EL (cell line): Measurements from ENCODE around the gene CUL1.
"Not testable (repeated sequence)": the region's sequence is repeated elsewhere in the genome, so short reads cannot be mapped to it uniquely, and the experiment has no call there.

Experiments
- DNase-seq: peaks from one replicate; pipeline ENCODE4 v3.0.0-alpha.2; 2016

CUL1 gene

DNA sequence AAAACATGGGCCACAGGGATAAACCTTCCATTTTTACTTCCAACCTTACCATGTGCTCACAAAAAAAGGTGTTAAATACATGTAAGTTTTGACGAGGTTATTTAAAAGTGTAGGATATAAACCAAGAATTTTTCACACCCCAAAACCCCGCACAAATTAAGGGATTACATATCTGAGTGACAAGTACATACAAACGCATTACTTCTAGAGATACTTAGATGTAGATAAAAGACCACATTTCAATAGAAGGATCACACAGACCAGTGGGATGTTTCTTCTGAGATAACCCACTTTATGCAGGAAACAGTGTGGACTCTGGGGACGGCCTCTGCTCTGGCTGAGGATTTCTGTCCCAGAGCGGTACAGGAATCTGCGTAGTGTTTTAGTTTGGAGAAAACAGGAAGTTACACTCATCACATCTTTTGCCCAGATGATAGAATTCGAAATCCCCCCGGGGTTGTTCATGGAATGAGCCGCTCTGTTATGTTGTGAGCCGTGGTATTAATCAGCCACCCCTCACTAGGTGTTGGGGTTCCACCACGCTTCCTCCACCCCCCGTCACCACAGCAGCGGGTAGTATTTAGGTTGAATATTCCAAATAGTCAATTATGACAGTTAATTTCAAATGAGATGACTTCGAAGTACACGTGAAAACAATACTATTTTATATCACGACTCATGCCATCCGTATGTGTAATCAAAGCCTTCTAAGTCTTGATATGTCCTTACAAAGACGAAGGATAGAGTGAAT lies 1.3 kb upstream of the CUL1 start:
- peak; percentile 78 for DNase-seq

DNA sequence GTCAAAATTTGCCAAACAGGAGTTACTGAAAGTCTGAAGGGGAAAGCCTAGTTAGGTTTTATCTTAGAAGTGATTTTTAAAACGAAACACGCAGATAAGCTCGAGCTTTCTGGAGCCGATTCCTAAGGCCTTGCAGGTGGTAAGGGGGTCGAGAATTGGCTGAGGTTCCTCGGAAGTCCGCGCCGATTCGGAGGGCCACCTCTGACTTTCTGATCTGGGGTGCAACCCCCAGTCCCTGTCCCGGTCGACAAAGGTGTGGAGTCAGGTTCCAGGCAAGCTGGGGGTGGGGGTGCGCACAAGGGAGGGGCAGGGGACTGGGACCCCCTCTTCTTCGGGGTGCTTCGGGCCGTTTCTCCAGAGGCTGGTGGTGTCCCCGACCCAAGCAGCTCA lies 701 bp upstream of the CUL1 start:
- no peak for DNase-seq

DNA sequence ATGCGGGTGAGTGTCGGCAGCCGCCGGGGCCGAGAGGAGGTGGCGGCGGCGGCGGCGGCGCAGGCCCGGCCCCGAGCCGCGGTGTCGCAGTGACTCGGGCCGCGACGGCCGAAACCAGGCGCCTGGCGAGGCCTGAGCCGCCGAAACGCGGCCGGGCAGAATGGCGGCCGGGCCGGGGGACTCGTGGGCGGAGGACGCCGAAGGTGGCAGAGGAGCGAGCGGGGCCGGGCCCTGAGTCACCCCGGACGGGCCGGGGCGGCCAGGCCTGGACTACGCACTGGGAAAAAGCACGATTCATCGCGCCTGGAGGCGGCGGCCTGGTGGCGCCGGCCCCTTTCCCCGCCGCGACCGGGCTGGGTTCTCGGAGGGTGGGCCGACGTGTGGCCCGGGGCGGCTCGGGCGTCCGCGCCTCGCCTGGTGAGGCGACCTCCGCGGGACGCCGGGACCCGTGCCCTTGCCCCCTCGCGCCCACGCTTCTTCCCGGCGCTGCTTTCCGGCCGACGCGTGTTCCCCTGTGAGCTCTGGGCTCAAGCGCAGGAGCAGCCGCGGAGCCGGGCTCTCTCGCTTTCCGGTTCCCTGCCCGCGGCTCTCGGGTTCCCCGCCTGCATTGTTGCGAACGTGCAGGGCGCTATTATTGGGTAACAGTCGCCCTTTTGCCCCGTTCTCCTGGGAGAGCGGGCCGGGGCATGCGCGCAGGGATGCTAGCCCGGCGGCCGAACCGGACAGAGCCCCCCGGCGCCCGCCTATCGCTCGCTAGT lies 500 bp downstream of the CUL1 start:
- DNase-seq = peak; percentile 60

DNA sequence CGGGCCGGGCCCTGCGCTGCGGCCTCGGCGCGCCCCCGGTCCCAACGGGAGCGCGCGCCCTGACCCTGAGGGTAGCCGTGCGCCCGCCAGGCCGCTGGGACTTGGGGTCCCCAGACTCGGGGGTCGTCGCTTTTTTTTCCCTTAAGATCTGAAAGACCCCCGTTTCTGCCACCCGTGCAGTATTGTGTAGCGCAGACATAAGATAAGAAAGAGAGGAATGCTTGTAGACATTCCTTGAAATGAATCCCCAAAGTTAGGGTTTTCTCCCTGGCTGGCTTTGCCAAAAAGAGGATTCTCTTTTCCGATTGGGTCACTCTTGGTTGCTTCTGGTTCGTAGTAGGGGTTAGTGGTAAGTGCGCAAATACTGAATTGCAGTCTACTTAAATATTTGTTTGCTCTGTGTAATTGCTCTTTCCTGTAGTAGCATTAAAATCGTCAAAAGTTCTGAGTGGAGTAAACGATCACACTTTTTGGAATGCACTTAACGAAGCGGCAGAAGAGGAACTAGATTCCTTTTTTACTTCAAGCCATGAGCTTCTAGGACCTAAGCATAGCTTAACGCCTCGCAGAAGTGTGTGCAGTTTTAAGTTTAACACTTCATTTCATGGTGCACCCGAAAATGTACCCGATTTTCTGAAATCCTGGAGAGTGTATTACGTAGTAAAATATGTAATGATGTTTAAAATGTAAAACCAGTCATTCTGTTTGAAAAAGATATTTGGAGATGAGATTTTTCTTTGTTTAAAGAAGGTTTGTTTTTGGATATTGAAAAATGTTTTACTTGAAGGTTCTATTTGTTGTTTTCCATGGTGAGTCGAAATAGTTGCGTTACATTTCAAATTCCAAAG lies 1.3 kb downstream of the CUL1 start:
- DNase-seq = peak; percentile 43

DNA sequence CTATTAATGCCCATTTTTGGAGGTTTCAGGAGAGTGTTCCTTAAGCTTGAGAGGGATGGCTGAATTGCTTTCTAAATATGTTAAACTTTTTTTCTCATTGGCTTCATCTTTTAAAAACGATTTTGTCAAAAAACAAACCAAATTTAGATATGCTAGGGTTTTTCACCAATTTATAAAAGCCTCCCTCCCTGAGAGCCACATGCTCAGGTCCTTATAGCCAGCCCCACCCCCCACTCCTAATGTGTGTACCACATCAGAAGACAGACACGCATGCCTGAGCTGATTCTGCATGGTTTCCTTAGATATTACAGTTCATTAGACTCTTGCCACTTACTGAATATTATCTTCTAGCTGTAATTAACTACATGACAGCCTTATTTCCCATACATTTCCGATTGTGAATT lies 2.0 kb downstream of the CUL1 start:
- peak; percentile 54 for DNase-seq

DNA sequence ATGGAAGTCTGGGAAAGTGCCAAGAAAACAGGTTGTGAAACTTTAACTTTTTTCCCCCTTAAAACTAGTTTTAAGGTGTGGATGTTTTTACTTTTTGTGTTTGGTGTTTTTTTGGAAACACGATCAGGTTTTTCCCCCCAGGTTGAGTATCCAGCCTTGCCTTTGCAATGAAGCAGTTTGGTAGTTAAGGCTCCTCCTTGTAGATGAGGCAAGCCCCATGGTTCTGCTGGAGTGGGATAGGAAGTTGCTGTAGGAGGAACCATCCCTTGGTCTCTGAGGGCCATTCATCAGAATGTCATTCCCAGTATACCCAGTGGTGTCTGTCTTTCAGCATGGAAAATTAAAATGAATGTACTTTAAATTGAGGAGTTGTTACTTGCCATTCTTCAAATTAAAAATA lies 2.7 kb downstream of the CUL1 start:
- DNase-seq = peak; percentile 42

DNA sequence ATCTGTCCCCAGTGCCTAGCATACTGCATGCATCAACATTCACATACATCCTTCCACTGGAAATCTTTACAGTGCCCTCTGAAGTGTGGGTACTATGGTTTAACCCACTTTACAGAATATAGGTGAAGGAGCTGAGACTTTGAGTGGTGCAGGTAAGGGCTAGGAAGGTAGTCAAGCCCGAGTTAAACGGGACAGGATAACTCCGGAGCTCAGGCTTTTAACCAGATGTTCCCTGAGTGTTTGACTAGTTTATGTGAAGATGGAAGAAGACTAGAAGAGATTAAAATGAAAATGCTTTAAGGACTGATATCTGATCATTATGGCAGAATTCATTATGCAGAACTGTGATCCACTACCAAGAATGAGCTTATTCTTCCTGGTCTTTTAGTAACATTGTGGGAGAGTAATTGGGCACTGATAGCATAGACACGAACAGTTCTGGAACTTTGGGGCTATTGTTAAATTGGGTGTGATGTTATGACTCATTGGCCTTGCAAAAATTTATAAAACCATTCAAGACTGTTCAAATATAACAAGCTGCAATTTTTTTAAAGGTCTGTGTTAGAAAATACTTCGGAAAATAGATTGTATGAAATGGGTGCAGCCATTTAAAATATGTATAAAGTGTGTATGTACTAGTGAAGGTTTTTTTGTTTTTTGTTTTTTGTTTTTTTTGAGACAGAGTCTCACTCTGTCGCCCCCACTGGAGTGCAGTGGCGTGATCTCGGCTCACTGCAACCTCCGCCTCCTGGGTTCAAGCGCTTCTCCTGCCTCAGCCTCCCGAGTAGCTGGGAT lies 4.4 kb downstream of the CUL1 start:
- no peak for DNase-seq

DNA sequence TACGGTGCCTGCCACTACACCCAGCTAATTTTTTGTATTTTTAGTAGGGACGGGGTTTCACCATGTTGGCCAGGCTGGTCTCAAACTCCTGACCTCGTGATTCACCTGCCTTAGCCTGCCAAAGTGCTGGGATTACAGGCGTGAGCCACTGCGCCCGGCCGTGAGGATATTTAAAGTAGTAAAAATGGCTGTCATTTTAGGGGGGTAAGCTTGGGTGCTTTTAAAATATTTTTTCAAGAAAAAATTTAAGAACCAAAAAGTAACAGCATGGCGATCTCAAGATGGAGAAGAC lies 4.9 kb downstream of the CUL1 start:
- DNase-seq = not testable (repeated sequence)

DNA sequence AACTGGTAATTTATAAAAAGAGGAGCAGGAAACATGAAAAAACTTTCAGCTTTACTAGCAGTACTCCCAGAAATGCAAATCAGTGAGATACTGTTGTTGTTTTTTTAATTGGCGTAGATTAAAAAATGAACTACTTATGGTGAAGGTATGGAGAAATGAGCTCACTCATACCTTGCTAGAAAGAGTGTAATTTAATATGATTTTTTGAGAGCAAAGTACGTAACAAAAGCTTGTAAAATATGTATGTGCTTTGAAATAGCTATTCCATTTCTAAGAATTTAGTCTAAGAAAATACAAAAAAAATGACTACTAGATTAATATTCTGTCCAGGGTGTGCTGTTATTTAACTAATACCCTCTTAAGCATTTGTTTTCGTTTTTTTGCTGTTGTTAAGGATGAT lies 5.5 kb downstream of the CUL1 start:
- no peak for DNase-seq

DNA sequence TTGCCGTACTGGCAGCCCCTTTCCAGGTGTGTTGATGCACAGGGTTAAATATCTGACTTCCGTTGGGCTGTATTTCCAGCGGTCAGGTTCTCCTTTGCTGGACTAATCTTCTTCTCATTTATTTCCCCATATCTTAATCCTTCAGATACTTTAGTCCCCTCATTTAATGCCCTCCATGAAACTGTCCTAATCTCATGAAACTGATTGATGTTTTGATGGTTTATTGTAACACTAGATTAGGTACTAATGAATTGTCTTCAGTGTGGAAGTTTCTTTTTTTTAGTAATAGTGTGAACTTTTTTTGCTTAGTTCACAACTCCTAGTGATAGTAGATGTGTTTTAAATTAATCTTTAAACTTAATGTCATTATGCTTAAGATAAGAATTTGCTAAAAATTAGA lies 6.3 kb downstream of the CUL1 start:
- DNase-seq = no peak

DNA sequence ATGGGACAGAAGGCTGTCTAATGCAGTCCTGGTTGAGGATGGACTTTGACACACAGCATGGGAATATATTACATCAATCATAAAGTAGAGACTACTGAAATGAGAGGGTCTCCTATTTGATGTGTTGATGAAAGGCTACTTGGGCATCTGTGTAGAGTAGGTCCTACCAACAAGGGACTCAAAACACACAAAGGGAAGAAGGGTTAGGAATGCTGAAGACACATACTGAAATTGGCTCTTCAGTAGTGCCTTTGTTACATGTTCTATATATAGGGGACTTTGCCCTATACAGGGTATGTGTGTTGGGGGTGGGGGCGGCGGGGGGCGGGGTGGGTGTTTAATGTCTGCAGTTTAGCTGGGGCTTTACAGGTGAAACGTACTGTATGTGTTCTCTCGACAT lies 7.7 kb downstream of the CUL1 start:
- no peak for DNase-seq

DNA sequence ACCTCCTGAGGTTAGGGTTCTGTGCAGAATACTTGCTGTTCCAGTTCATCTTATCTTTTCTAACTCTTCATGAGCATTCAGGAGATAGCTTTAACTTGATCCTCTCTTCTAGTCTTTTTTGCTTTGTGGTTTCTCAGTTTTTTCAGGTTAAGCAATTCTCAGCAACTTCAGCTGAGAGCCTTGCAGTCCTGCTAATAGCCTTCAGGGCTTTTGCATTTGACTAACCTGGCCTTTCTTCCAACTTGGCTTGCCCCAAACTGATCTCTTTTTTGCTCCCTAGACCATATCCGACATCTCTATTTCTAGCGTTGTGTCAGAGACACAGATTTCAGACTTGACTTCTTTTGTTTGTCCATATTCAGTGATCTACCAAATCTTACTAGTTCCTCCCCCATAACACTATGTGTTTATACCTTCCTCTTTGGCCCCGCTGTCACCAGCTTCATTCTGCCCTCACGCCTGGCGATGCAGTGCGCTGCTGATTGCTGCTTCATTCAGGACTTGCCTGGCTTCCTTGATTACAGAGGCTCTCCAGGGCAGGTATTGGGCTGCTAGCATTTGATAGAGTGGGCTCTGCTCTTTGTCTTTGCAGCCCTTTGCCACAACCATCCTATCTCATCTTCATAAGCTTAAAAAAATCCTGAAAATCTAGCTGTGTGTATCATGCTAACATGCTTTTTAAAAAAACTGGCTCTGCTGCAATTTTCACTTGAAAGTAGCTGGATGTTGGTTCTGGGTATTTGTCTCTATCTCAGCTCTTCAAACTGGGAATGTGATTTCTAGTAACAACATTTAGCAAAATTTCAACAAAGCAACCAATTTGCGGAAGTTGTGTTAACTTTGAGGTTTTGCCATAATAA lies 9.6 kb downstream of the CUL1 start:
- no peak for DNase-seq

DNA sequence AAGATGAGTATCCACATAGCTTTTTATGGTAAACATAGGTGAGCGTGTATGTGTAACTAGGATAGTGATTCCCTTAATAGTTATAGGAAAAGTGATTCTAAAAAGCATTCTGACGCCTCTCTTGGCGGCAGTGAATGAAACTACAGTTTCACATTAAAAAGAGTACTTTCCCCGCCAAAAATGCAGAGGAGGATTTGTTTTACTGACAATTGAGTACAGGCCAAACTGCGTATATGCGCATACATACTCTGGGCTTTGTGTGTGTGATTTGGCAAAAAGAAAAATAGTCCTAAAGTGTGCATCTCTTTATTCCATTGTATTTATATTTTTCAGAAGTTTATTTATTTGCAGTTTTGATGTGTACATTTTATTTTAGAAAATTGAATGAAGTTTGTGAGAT lies 10.3 kb downstream of the CUL1 start:
- no peak for DNase-seq

DNA sequence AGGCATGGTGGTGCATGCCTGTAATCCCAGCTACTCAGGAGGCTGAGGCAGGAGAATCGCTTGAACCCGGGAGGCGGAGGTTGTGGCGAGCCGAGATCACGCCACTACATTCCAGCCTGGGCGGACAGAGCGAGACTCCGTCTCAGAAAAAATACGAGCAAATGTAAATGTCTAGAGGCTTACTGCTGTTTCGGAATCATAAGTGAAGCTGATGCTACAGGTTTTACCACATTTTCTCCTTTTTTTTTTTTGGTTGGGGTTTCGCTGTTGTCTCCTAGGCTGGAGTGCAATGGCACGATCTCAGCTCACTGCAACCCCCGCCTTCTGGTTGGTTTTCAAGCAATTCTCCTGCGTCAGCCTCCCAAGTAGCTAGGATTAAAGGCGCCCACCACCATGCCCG lies 11.7 kb downstream of the CUL1 start:
- not testable (repeated sequence) for DNase-seq

DNA sequence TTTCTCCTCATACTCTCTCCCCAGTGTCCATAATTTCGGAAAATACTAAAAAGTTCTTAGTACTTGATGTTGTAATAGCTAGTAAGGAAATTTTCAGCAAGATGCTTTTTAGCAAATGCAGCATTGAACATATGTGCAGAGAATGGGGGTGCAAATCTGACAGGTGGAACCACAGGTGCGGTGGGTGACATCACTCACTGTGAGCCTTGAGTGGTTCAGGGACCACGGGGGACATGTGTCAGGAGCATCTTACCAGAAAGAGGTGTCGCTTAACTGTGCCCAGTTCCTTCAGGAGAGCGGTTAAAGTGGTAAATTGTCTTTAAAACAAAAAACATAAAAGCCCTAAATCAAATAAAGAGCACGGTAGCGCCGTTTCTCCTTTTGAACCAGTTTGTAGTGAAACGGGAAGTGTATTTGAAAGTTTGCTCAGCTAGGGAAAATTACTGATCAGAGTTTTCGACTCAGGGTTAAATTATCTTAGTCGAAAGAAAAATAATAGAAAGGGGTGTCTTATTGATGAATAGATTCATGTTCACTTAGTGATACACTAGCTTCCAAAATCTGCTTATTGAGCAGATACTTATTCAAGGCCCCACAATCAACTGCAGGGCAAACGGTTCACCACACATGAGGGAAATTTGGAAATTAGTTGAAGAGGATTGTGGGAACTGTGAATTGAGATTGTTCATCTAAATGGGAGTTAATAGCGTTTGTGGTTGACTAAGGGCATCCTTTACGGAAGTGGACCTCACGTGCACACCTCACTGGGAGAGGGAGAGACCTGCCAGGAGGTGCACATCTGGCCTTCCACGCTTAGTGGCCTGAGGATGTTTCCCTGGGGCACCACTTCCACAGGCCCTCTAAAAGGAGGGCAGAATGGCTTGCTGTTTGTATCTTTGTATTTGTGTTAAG lies 12.7 kb downstream of the CUL1 start:
- no peak for DNase-seq

DNA sequence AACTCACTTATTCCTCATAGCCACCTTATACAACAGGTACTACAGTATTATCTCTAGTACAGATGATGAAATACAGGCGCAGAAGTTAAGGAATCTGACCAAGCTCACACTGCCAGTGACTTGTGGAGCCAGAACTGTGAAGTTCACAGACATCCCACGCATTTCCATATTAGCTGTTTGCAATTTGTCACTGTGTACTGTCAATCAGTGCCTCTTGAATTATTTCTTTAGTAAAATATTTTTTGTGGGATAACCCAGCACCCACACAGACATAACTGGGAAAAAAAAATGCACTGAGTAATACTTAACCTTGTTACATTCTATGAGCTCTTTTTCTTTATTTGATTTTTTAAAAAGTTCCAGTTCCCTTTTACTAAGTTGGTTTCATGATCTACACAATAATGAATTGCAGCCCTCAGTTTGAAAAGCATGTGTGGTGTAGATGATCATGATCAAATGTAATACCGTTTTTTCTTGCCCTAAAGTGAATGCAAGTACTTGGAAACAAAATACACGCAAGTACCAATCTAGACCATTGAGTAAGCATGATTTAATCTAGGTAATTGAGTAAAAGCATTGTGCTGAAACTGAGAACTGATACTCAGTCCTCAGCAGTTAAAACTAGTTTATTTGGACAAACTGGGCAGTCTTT lies 14.1 kb downstream of the CUL1 start:
- DNase-seq = no peak

DNA sequence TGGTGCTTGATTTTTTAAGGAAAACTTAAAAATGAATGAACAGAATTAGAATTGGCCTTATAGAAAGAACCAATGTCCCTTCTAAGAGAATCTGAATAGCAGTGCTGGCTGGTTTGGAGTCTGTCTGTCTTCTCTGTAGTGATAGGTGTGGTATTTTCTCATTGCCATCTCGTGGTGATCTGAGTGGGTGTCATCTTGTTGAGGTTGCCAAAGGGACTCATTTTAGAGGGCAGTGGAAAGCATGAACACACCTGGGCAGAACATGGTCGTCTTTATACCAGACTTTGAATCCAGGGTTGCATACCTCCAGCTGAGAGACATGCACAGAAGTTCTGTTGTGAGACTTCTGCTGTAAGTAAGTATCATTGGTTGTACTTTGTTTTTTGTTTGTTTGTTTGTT lies 15.8 kb downstream of the CUL1 start:
- DNase-seq = no peak

DNA sequence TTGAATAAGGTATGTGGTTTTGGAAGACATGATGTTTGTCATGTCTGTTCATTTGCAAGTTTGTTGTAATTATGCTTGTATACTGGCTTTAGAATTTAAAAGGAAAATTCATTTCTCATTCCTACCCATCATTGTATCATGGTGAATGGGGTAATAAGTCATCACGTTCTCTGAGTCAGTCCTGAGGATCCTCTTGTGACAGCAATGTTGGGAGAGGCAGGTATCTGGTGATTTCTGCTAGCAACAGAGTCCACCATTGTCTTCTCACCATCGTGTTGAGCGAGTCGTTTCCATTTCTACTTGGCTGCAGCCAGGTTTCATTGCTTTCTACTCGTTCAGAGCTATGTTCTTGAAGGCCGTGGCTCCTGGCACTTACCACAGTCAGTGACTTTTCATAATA lies 16.3 kb downstream of the CUL1 start:
- no peak for DNase-seq

DNA sequence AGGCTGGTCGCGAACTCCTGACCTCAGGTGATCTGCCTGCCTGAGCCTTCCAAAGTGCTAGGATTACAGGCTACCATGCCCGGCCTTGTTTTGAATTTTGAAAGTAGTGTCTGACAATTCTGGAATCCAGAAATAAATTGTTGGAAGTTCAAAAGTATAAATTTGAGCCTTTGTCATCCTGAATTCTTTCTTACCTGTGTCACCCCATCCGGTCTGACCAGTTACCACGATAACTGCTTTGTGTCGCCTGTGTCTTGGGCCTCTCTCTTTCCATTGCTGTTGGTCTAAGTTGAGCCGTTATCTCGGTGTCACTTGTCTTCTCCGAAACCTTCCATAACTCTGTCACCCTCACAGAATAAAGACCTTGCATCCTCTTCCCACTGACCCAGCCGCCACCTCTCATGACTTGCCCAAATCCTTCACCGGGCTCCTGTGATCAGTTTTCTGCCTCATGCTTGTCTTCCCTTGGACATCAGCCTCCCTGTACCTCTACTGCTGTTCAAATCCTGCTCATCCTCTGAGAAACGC lies 18.6 kb downstream of the CUL1 start:
- DNase-seq = no peak

DNA sequence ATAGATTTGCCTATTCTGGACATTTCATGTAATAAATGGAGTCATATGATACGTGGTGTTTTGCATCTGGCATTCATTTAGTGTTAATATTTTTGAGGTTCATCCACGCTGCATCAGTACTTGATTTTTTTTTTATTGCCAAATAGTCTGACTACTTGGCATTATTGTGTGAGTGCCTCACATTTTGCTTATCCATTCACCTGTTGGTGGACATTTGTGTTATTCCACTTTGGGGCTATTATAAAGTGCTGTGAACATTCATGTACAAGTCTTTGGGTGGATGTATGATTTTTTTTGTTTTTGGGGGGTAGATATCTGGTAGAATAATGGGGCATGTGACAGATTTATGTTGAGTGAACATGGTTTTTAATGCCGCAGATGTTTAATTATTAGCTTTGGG lies 19.7 kb downstream of the CUL1 start:
- no peak for DNase-seq
